Measurements from ENCODE around the gene S100A13. TPM values are rescaled to one million over a fixed set of nuclear protein-coding genes. Genes with fewer than 3 reads are reported as not detected.

Gene S100A13
- total RNA-seq, 1 experiment from 2014 or later: 11.0 TPM

GRCh38 chr1:153629971-153630370, 2.7 kb upstream of the S100A13 start:
- Histone ChIP-seq H3K27me3 (replicated peaks; ENCODE audit: insufficient read depth, low read depth, low read length, poor library complexity) (no peaks in the 10 kb centered on the region), H3K9me3 (ENCODE audit: low read depth, low read length, poor library complexity, severe bottlenecking) (no peaks in the 10 kb centered on the region), H3K36me3 (ENCODE audit: insufficient read depth, low read length, poor library complexity, severe bottlenecking) (no peaks in the 10 kb centered on the region), H3K27ac (ENCODE audit: low read depth, low read length, poor library complexity, severe bottlenecking) (no peak overlapping the region), H3K4me3 (ENCODE audit: low read depth, low read length, poor library complexity, severe bottlenecking) (no peak overlapping the region), H3K4me1 (ENCODE audit: insufficient read depth, low read length, poor library complexity, severe bottlenecking) (peaks cover 23% of the 10 kb centered on the region)
- TF ChIP-seq, protein P1, sequence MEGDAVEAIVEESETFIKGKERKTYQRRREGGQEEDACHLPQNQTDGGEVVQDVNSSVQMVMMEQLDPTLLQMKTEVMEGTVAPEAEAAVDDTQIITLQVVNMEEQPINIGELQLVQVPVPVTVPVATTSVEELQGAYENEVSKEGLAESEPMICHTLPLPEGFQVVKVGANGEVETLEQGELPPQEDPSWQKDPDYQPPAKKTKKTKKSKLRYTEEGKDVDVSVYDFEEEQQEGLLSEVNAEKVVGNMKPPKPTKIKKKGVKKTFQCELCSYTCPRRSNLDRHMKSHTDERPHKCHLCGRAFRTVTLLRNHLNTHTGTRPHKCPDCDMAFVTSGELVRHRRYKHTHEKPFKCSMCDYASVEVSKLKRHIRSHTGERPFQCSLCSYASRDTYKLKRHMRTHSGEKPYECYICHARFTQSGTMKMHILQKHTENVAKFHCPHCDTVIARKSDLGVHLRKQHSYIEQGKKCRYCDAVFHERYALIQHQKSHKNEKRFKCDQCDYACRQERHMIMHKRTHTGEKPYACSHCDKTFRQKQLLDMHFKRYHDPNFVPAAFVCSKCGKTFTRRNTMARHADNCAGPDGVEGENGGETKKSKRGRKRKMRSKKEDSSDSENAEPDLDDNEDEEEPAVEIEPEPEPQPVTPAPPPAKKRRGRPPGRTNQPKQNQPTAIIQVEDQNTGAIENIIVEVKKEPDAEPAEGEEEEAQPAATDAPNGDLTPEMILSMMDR (conservative IDR thresholded peaks at IDR 0.05; ENCODE audit: low read depth, low read length): no peak
- intact Hi-C loops (cut with micrococcal nuclease; ENCODE audit: unreplicated experiment): loop anchor here (5.0 kb wide), 1 partner anchor 98 kb away; no protein-coding TSS in a partner anchor
- no TSS peak for BruUV-seq (replicated peaks)
- ChIA-PET CTCF (no interaction called here), POLR2A (ENCODE audit: low non-redundant PET) (no interaction called here)
- DNase-seq (ENCODE audit: low spot score): no peak

GRCh38 chr1:153629343-153629665, 2.0 kb upstream of the S100A13 start:
- Histone ChIP-seq H3K9me3 (ENCODE audit: low read depth, low read length, poor library complexity, severe bottlenecking) (no peaks in the 10 kb centered on the region), H3K27ac (ENCODE audit: low read depth, low read length, poor library complexity, severe bottlenecking) (no peak overlapping the region), H3K27me3 (replicated peaks; ENCODE audit: insufficient read depth, low read depth, low read length, poor library complexity) (no peaks in the 10 kb centered on the region), H3K4me1 (ENCODE audit: insufficient read depth, low read length, poor library complexity, severe bottlenecking) (peaks cover 23% of the 10 kb centered on the region), H3K4me3 (ENCODE audit: low read depth, low read length, poor library complexity, severe bottlenecking) (no peak overlapping the region), H3K36me3 (ENCODE audit: insufficient read depth, low read length, poor library complexity, severe bottlenecking) (no peaks in the 10 kb centered on the region)
- CTCF ChIA-PET: no interaction called here
- POLR2A ChIA-PET (ENCODE audit: low non-redundant PET): no interaction called here
- TF ChIP-seq, protein P1 (conservative IDR thresholded peaks at IDR 0.05; ENCODE audit: low read depth, low read length): no peak
- no peak for TF ChIP-seq EZH2 (IDR thresholded peaks at IDR 0.05; ENCODE audit: borderline replicate concordance, low read depth, low read length, poor library complexity, severe bottlenecking)
- intact Hi-C loops (cut with micrococcal nuclease; ENCODE audit: unreplicated experiment): no loop called here
- BruUV-seq (replicated peaks): no TSS peak
- DNase-seq (ENCODE audit: low spot score): no peak

DNA sequence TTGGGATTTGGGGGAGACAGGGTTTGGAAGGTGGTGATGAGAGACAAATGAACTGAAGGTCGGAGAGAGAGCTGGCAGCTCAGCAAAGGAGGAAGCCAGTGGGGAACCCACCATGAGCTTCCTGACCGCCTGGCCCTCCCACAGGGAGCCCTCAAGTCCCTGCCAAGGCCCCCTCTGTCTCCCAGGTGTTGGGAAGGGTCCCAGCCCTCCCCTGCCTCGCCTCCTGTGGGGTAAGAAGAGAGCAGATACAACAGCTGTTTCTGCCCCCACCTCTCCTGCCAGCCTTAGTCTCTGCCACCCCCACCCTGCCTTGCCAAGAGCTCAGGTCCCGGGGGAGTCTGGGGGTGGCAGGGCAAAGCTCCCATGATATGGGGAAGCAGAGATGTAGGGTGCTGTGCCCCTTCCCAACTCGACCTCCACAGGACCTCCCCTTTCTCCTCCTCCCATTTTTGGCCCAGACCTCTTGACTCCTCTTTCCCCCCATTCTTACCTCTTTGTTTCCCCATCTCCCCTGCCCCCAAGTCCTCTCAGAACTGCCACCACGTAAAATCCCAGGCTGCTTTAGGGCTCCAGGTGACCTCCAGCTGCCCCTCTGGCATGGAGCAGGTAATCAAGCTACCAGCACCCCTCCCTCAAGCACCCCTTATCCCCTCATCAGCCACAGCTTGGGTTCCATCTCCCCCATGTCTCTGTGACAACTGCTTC, 1.5 kb upstream of the S100A13 start:
- no TSS peak for BruUV-seq (replicated peaks)
- no peak for DNase-seq (ENCODE audit: low spot score)
- Histone ChIP-seq H3K36me3 (ENCODE audit: insufficient read depth, low read length, poor library complexity, severe bottlenecking) (no peaks in the 10 kb centered on the region), H3K4me3 (ENCODE audit: low read depth, low read length, poor library complexity, severe bottlenecking) (no peak overlapping the region), H3K9me3 (ENCODE audit: low read depth, low read length, poor library complexity, severe bottlenecking) (no peaks in the 10 kb centered on the region), H3K4me1 (ENCODE audit: insufficient read depth, low read length, poor library complexity, severe bottlenecking) (peaks cover 23% of the 10 kb centered on the region), H3K27ac (ENCODE audit: low read depth, low read length, poor library complexity, severe bottlenecking) (no peak overlapping the region), H3K27me3 (replicated peaks; ENCODE audit: insufficient read depth, low read depth, low read length, poor library complexity) (no peaks in the 10 kb centered on the region)
- intact Hi-C loops (cut with micrococcal nuclease; ENCODE audit: unreplicated experiment): no loop called here
- POLR2A ChIA-PET (ENCODE audit: low non-redundant PET): no interaction called here
- CTCF ChIA-PET: no interaction called here
- TF ChIP-seq, protein P1 (conservative IDR thresholded peaks at IDR 0.05; ENCODE audit: low read depth, low read length): no peak
- no peak for TF ChIP-seq EZH2 (IDR thresholded peaks at IDR 0.05; ENCODE audit: borderline replicate concordance, low read depth, low read length, poor library complexity, severe bottlenecking)

Measured in A673 (cell line).